GM18873 (cell line): ENCODE data around the gene GRPR.
"Not testable (repeated sequence)": the region's sequence is repeated elsewhere in the genome, so short reads cannot be mapped to it uniquely, and the experiment has no call there.

Experiments
- ATAC-seq: cut with Tn5 transposase; IDR thresholded peaks from one replicate; pipeline ENCODE4 v1.9.1; 2021; ENCODE audit warnings: mild to moderate bottlenecking, moderate library complexity, moderate number of reproducible peaks; ENCODE audit not compliant: unreplicated experiment, low FRiP score

The GRPR gene

GRCh38 chrX:16172391-16172790 lies 49.0 kb downstream of the GRPR start:
- ATAC-seq = no peak

DNA sequence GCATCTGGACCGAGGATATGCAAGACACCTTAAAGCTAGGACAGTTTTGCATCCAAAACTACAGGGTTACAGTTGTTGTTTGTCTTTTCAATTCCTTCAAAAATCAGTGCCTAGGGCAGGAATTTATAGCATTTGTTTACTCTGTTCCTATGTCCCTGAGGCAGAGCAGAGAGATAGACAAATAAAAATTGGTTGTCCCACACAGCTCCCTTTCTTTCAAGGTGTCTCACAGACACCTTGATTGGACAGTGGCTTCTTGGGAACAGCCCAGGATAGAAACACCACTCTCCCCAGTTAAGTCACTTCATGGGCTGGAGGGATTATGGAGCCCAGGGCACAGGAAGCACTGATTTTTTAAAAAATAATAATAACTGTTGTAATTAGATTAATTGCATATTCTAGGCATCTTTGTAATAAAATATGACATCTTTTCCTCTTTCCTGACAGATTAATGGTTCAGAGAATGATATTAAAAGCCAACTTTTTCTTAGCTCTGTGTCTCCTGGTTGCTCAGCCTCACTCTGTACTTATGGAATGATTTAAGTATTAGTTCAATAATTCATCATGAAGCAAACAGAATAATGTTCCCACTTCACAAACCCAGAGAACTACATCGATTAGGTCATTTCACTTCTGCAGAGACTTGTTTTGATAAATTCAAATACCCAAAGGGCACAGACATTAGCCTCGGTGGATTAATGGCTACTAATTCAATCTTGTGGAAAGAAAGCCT lies 52.1 kb downstream of the GRPR start:
- no peak for ATAC-seq

- ATAC-seq = no peak
Observed at GRCh38 chrX:16177260-16177659, 53.9 kb downstream of the GRPR start.

- ATAC-seq = not testable (repeated sequence)
Observed at GRCh38 chrX:16183843-16184242, 60.5 kb downstream of the GRPR start.

DNA sequence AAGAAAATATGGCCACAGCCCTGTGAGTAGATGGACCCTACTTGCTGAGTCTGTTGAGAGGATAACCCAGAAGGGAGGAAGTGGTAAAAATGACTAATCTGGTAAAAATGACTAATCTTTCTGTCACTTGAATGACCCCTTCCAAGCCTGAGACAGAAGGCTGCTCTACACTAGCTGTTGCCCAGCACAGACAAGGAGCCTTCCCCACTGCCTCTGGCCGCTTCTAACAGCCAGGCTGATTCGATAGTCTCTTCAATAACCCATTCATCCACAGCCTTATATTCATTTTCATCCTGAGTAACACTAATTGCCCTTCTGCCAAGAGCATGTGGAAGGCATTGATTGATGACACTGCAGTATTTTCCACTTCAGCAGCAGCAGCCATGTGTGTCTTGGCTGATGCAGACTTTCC lies 62.4 kb downstream of the GRPR start:
- ATAC-seq = peak; percentile 98

DNA sequence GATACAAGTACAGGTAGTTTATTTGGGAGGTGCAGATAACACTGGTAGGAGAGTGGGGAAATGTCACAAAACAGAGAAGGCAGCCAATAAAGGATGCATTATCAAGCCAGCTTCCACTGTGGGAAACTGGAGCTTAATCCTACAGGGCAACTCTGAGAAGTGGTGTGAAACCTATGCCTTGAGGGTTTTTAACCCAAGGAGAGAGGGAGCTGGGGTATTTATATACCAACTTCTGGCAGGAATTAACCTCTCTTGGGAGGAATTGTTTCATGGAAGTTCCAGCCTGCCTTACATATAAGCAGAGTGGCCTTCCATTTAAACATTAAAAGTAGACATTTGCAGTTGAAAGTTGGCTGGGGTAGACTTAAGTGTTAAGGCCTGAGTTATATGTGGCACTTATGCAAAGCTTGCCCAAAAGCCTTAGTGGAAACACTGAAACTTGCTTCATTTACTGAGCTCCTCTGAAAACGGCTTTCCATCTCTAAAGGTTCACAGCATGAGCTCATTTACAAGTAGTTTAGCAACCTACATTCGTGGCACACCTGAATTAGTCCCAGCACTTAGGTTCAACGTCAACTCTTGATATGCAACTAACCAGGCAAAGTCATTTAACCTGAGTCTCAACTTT lies 63.1 kb downstream of the GRPR start:
- no peak for ATAC-seq

GRCh38 chrX:16187024-16187760 lies 63.8 kb downstream of the GRPR start:
- no peak for ATAC-seq

DNA sequence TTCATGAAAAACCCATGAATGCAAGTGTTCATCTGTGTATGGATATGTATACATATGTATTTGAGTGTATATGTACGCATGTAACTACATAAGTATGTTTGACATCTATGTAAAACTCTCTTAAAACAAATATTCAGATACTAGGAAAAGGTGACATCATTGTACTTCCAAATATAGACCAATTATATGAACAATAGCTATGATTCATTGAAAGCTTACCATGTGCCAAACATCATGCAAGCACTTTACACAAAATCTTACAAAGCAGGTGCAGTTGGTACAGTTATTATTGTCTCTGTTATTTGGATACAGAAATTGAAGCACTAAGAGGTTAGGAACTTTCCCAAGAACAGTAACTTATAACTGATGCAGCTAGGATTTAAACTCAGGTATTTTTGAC lies 65.3 kb downstream of the GRPR start:
- ATAC-seq = no peak

GRCh38 chrX:16191605-16192004 lies 68.2 kb downstream of the GRPR start:
- ATAC-seq = no peak

- no peak for ATAC-seq
Observed at GRCh38 chrX:16196829-16197228, 73.5 kb downstream of the GRPR start.

DNA sequence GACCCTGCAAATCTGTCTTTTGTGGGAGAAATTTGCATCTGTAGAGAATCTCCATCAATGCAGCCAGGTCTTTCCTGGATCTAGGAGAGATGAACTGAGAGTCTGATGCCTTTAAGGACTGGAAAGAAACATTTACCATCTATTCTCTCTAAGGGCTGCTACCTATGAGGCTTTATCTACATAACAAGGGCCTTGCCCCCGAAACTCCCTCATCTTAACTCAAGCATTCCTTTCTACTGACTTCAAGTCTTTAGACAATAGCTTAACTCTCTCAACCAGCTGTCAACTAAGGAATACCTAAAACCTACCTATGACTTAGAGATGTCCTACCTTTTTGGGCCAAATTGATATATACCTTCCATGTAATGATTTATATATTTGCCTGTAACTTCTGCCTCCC lies 76.0 kb downstream of the GRPR start:
- ATAC-seq = no peak

DNA sequence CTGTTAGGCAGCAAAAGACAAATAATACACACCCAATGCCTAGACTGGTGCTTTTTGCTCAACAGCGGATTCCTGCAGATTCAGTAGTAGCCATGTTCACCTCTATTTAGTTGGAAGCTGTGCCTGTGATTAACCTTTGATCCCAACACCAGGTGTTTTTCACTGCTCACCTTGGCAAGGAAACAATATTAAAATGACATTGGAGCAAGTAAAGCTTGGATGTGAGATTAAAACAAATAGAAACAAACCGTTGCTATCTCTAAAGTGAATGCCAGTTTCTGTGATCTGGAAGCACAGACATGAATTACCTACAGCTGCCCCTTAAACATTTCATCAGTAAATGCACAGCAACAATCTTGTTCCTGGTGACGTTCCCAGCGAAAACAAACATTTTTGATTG lies 79.6 kb downstream of the GRPR start:
- no peak for ATAC-seq
